ENCODE measurements around the gene TSPO.

TSPO gene

DNA sequence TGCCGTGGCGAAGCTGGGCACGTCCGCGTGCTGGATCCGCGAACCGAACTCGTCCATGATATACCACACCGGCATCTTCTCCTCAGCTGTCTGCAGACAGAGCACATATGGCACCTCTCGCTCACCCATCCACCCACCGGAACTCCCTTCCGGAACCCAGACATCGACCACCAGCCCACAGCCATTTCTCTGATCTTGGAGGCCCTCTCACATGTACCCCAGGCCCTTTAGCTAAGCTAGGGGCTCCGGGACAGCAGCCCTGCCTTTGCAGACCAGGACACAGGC, 28.5 kb downstream of the TSPO start:
- no peak for DNase-seq

DNA sequence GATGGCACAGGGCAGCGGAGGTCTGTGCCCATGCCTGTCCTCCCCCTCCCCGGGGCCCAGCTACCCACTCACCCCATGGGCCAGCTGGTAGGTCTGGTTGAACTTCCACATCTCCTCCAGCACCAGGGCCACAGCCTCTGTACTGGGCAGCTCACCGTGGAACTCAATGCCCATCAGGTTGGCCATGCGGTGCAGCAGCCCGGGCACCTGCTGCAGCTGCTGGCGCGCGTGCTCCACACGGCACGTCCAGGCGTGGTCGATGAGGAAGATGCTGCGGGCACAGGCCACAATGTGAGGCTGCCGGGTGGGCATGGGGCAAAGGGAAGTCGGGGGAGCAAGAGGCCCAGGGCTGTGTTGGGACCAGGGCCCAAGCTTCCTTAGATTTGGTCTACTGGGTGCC, 29.3 kb downstream of the TSPO start:
- no peak for DNase-seq

- DNase-seq: no peak
These were observed 30.1 kb downstream of the TSPO start for GRCh38 chr22:43181321-43182076.

- DNase-seq: no peak
These were observed 30.8 kb downstream of the TSPO start for GRCh38 chr22:43182118-43182517.

- DNase-seq: no peak
These were observed 31.4 kb downstream of the TSPO start for GRCh38 chr22:43182726-43183125.

DNA sequence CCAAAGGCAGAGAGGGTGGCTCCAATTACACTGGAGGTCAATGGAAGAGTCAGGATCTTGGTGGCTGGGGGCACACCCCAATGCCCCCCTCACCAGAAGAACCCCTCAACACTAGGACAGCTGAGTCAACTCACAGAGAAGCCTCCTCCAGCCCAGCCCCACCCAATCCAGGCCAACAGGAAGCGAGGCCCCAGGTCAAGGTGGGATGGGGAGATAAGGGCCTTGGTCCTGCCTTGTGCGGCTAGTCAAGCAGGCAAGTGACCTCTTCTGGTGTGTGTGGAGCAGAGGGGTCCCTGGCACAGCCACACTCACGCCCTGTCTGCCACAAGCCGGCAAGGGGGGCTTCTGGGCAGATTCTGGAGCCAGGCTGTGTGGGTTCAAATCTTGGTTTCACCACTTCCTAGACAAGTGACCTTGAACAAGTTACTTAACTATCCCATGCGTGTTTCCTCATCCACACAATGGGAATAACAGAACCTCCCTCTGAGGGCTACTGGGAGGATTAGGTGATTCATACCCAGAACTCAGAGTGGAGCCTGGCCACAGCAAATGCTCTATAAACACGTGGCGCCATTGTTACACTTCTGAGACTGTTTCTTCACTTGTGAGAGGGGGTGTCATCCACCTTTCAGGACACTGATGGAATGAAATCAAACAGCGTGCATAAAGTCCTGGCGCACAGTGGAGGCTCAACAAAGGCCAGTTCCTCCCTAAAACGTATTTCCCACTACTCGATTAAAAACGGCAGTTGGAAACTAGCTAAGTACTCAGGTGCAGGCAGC, 32.3 kb downstream of the TSPO start:
- no peak for DNase-seq

- no peak for DNase-seq
These were observed 34.5 kb downstream of the TSPO start for GRCh38 chr22:43185860-43186261.

DNA sequence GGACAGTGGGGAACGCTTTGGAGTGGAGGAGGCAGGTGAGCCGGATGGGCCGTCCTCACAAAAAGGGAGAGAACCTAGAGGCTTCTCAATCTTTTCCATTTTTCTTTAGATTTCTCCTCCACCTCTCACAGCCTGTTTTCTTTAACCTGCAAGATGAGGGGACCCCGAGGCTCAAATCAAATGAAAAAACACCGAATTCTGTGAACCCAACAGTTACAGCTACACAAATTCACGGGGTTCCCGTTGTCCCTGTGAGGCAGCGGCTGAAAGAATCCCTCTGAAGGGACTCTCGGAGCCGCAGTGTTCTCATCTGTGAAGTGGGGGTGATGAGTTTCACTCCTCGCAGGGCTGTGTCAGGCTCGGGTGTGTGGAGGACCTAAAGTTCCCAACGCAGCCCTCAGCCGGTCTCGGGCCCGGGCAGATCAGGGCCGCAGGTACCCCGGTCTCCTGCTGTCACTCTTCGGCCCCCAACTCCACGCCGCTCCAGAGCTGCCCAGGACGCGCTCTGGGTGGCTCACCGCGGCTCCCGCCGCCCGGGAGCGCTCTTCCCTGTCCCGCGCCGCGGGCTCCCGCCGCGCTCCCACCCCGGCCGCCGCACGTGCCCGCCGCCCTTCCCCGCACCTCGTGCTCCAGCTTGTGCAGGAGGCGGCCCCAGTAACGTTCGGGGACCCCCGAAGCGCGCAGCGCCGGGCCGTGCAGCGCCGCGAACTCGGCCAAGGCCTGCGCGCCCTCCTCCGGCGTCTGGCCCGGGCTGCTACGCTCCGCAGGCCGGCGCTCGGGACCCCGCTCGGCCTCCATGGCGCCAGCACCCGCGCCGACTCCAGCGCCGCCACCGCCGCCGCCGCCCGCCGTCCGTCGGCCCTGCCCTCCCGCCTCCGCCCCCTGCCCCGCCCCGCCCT, 35.2 kb downstream of the TSPO start, which contains the start of gene TTLL12:
TSS of gene TTLL12 (minus strand) at position 863 of the 899 bp plus-strand sequence. CDS start at position 798, 65 bp downstream.
- DNase-seq: peak; percentile 35

DNA sequence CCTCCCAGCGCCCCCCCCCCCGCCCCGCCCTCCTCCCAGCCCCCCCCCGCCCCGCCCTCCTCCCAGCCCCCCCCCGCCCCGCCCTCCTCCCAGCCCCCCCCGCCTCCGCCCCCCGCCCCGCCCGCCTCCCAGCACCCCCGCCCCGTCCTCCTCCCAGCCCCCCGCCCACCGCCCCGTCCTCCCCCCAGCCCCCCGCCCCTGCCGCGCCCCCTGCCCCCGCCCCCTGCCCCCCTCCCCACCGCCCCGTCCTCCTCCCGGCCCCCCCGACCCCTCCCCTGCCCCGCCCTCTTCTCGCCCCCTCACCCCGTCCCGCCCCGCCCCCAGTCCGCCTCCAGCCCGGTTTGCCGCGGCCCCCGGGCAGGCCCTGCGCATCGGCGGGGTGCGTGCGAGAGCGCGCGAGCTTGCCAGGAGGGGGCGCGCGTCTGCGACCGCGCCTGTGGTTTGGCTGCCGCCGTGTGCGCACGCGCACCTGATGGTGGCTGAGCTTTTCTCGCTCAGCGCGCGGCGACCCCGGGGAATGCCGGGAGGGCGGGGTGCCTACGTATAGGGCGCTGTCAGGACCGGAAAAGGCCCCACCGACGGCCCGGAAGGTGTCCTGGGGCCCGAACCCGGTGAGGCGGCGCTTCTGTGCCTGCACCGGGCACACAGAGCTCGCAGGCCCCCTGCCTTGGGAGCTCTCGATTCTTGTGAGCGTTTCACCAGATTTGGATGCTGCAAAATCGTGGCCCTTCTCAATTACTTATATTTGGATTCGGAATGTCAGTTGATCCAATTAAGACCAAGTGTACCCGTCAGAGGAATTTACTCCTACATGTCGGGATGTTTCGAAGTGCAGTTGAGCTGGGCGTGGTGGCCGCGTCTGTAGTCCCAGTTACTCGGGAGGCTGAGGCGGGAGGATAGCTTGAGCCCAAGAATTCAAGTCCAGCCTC, 36.1 kb downstream of the TSPO start:
- peak; percentile 96 for DNase-seq

- DNase-seq: no peak
These were observed 37.6 kb downstream of the TSPO start for GRCh38 chr22:43188829-43189545.

- DNase-seq: no peak
These were observed 40.5 kb downstream of the TSPO start for GRCh38 chr22:43191831-43192230.

- no peak for DNase-seq
These were observed 46.0 kb downstream of the TSPO start for GRCh38 chr22:43197271-43197941.

- no peak for DNase-seq
These were observed 46.8 kb downstream of the TSPO start for GRCh38 chr22:43198126-43198525.

GRCh38 chr22:43198936-43199335, 47.6 kb downstream of the TSPO start:
- no peak for DNase-seq

- no peak for DNase-seq
These were observed 48.2 kb downstream of the TSPO start for GRCh38 chr22:43199541-43199940.

DNA sequence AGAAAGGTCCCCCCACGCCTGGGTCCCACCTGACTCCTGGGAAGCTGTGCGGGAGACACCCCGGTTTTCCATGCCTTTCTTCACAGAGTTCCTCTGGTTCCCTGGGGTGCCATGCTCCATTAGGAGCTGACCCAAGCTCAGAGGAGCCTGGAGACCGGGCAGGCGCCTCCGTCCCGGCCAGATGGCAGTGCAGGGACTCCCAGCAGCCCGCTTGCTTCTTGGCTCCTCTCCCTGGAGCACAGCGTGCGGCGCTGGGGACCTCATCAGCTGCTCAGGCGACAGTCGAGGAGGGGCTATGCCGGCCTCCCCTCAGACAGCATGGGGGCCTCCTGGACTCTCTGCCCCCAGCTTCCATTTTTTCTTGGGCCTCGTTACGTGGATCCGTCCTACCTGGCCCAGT, 48.7 kb downstream of the TSPO start:
- no peak for DNase-seq

DNA sequence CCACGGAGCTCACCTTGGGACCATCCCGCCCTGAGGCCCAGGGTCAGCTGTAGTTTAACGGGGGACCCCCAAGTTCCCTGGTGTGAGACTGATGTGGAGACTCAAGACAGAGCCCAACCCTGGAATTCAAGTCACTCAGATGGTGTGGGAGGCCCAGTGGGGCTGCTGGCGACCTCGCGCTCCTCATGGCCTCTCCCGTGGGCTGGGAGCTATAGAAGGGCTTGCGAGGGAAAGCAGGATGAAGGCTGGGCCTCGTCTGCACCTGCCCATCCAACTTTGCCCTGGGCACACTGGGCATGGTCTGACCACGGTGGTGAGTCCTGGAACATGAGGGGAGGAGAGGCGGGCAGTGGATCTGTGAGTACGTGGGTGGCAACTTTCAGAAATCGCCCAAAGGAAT, 49.2 kb downstream of the TSPO start:
- no peak for DNase-seq

DNA sequence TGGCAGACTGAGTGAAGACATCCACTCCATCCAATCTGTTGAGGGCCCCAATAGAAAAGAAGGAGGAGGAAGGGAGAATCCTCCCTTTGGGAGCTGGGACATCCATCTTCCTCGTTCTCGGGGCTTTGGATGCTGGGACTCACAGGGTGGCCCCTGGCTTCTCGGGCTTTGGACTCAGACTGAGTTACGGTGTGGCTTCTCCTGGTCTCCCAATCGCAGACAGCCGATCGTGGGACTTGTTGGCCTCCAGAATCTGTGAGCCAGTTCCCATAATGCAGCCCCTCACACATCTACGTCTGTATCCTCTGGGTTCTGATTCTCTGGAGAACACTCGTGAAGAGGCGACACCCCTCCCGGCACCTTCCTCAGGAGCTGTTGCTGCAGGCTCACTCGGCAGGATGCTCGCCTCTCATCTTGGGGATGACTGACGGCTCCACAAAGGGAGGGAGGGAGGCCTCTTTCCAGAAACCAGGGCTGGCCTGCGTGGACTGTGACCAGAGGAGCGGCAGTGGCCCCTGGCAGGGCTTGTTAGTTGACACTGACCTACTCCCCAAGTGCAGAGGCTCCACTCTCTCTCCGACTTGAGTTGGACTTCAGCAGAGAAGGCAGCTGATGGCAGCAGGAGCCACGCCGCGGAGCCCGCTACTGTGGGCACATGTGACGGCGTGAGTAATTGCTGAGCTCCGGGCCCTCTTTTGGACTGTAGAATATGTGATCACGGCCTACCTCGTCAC, 50.3 kb downstream of the TSPO start:
- no peak for DNase-seq

- DNase-seq: no peak
These were observed 51.0 kb downstream of the TSPO start for GRCh38 chr22:43202326-43202725.

GRCh38 chr22:43202756-43203410, 51.5 kb downstream of the TSPO start:
- no peak for DNase-seq
